Mesenchymal stem cell (in vitro differentiated cells and primary cell): ENCODE measurements around the gene NEK8.

ENCODE experiments used
- DNase-seq: peaks from one replicate; pipeline ENCODE4 v3.0.0-alpha.2; 2013
- H2AFZ ChIP-seq: one replicate; pipeline ENCODE4 v1.6.1; 2013; ENCODE audit warnings: low read depth, mild to moderate bottlenecking, control low read depth, inconsistent platforms, low read length, moderate library complexity
- H2AK5ac ChIP-seq: 2 replicates; pipeline ENCODE4 v1.6.1; 2013; ENCODE audit warnings: low read length, moderate library complexity, mild to moderate bottlenecking, inconsistent platforms; ENCODE audit not compliant: severe bottlenecking
- H2BK120ac ChIP-seq: one replicate; pipeline ENCODE4 v1.6.1; 2013; ENCODE audit warnings: low read depth, mild to moderate bottlenecking, inconsistent platforms, low read length, moderate library complexity
- H2BK12ac ChIP-seq, 2 experiments: one replicate each; pipeline ENCODE4 v1.6.1; 2013; ENCODE audit warnings: inconsistent platforms in 2 of 2, low read length in 2 of 2, mild to moderate bottlenecking in 2 of 2, moderate library complexity in 2 of 2, control low read depth in 1 of 2
- H2BK15ac ChIP-seq: one replicate; pipeline ENCODE4 v1.6.1; 2013; ENCODE audit warnings: mild to moderate bottlenecking, low read depth, inconsistent platforms; ENCODE audit not compliant: poor library complexity, severe bottlenecking
- H2BK5ac ChIP-seq: 2 replicates; pipeline ENCODE4 v1.6.1; 2013; ENCODE audit warnings: low read depth, mild to moderate bottlenecking, low read length, control low read depth, inconsistent platforms; ENCODE audit not compliant: poor library complexity, severe bottlenecking
- H3K14ac ChIP-seq, 2 experiments: one replicate each; pipeline ENCODE4 v1.6.1; 2013; ENCODE audit warnings: inconsistent platforms in 2 of 2, low read length in 2 of 2, control low read depth in 1 of 2, mild to moderate bottlenecking in 1 of 2, moderate library complexity in 1 of 2
- H3K18ac ChIP-seq, 2 experiments: one replicate each; pipeline ENCODE4 v1.6.1; 2013; ENCODE audit warnings: inconsistent platforms in 2 of 2, low read length in 2 of 2, control low read depth in 1 of 2, low read depth in 1 of 2, mild to moderate bottlenecking in 1 of 2
- H3K23ac ChIP-seq, 2 experiments: one replicate each; pipeline ENCODE4 v1.6.1; 2013; ENCODE audit warnings: inconsistent platforms in 2 of 2, low read length in 2 of 2, mild to moderate bottlenecking in 2 of 2, moderate library complexity in 2 of 2, control low read depth in 1 of 2
- H3K27ac ChIP-seq: 2 replicates; pipeline ENCODE4 v1.5.1; 2013; ENCODE audit warnings: mild to moderate bottlenecking, moderate library complexity, low read length, control low read depth, inconsistent platforms; ENCODE audit not compliant: poor library complexity, severe bottlenecking
- H3K27me3 ChIP-seq, 2 experiments: 2 replicates each; pipeline versions ENCODE4 v1.6.1 to v1.7.0; 2013; ENCODE audit warnings: low read length in 2 of 2, mild to moderate bottlenecking in 2 of 2, moderate library complexity in 2 of 2, control low read depth in 1 of 2, inconsistent platforms in 1 of 2; ENCODE audit not compliant: control insufficient read depth in 1 of 2, insufficient read depth in 1 of 2
- H3K36me3 ChIP-seq, 2 experiments: 2 replicates each; pipeline versions ENCODE4 v1.6.1 to v1.7.0; 2013; ENCODE audit warnings: low read length in 2 of 2, control low read depth in 1 of 2, inconsistent platforms in 1 of 2, low read depth in 1 of 2, mild to moderate bottlenecking in 1 of 2; ENCODE audit not compliant: insufficient read depth in 2 of 2, control insufficient read depth in 1 of 2
- H3K4ac ChIP-seq, 2 experiments: one replicate each; pipeline ENCODE4 v1.6.1; 2013; ENCODE audit warnings: inconsistent platforms in 2 of 2, low read length in 2 of 2, mild to moderate bottlenecking in 2 of 2, moderate library complexity in 2 of 2, control low read depth in 1 of 2, low read depth in 1 of 2
- H3K4me1 ChIP-seq: 2 replicates; pipeline ENCODE4 v1.6.1; 2013; ENCODE audit warnings: low read depth, low read length, control low read depth; ENCODE audit not compliant: control insufficient read depth, insufficient read depth
- H3K4me2 ChIP-seq: 2 replicates; pipeline ENCODE4 v1.6.1; 2013; ENCODE audit warnings: low read length, mild to moderate bottlenecking, inconsistent platforms; ENCODE audit not compliant: poor library complexity, severe bottlenecking
- H3K4me3 ChIP-seq, 2 experiments: 2 replicates each; pipeline versions ENCODE4 v1.5.1 to v1.7.0; 2013; ENCODE audit warnings: low read length in 2 of 2, mild to moderate bottlenecking in 2 of 2, control low read depth in 1 of 2, low read depth in 1 of 2; ENCODE audit not compliant: insufficient read depth in 1 of 2
- H3K79me1 ChIP-seq: replicated peaks from 2 replicates; pipeline ENCODE4 v1.6.1; 2013; ENCODE audit warnings: mild to moderate bottlenecking, control low read depth, low read length, inconsistent platforms; ENCODE audit not compliant: poor library complexity, severe bottlenecking
- H3K9ac ChIP-seq: 2 replicates; pipeline ENCODE4 v1.7.0; 2013; ENCODE audit warnings: mild to moderate bottlenecking, low read length, moderate library complexity
- H3K9me3 ChIP-seq: 2 replicates; pipeline ENCODE4 v1.7.0; 2013; ENCODE audit warnings: mild to moderate bottlenecking, low read length; ENCODE audit not compliant: control insufficient read depth
- H4K8ac ChIP-seq: one replicate; pipeline ENCODE4 v1.6.1; 2013; ENCODE audit warnings: inconsistent platforms, mild to moderate bottlenecking, low read length, moderate library complexity
- H4K91ac ChIP-seq: one replicate; pipeline ENCODE4 v1.6.1; 2013; ENCODE audit warnings: mild to moderate bottlenecking, low read length, inconsistent platforms
- WGBS: methylation state at CpG from one replicate; pipeline ENCODE4 v1.1.7; 2013; ENCODE audit warnings: mixed read lengths; 5-methylcytosine and 5-hydroxymethylcytosine counted together

Gene NEK8

DNA sequence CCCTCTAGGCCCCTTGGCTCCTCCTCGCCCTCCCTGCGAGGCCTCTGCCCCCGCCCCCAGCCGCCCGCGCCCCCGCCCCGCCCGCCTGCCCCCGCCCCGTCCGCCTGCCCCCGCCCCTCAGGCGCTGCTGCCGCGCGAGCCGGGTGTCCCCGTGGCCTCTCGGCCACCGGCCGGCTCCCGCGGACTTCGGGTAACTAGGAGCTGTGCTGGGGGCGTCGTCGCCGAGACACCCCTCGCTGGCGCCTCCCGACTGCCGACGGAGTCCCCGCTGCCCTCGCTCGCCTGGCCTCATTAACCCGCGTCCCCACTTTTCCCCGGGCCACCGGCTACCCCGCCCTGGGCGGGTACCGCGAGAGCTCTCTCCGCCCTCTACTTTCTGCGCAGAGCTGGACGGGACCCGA lies 2.4 kb upstream of the NEK8 start, which contains the start of gene TLCD1:
Gene TLCD1, minus strand, starts transcription at position 8 of the 401 bp plus-strand sequence. CDS start 136 bp downstream, outside the sequence.
- Histone ChIP-seq H3K18ac (peak within 1 kb of the TSS; percentile 93 to 97), H3K23ac (peak within 1 kb of the TSS; percentile 87 to 96), H3K9ac (peak within 1 kb of the TSS; percentile 91), H4K8ac (peak within 1 kb of the TSS; percentile 80), H2BK15ac (peak within 1 kb of the TSS; percentile 92), H3K36me3 (peaks cover 25 to 37% of the 10 kb centered on the region in 2 experiments), H2AK5ac (peak within 1 kb of the TSS; percentile 33), H2AFZ (peak within 1 kb of the TSS; percentile 67), H3K9me3 (no peaks in the 10 kb centered on the region), H3K79me1 (peaks cover 2% of the 10 kb centered on the region), H3K4me3 (peak within 1 kb of the TSS; percentile 64 to 99), H3K4me1 (peaks cover 26% of the 10 kb centered on the region), H2BK120ac (peak within 1 kb of the TSS; percentile 75), H2BK12ac (peak within 1 kb of the TSS in 1 of 2 experiments; percentile 94), H3K27me3 (no peaks in the 10 kb centered on the region), H3K14ac (peak within 1 kb of the TSS; percentile 82 to 93), H3K4ac (peak within 1 kb of the TSS; percentile 97), H3K27ac (peak within 1 kb of the TSS; percentile 95), H4K91ac (peak within 1 kb of the TSS; percentile 94), H2BK5ac (peak within 1 kb of the TSS; percentile 68), H3K4me2 (peak within 1 kb of the TSS; percentile 96)
- DNase-seq = peak; percentile 80
- under 1% methylated on average over 32 of the region's 49 CpGs for WGBS

DNA sequence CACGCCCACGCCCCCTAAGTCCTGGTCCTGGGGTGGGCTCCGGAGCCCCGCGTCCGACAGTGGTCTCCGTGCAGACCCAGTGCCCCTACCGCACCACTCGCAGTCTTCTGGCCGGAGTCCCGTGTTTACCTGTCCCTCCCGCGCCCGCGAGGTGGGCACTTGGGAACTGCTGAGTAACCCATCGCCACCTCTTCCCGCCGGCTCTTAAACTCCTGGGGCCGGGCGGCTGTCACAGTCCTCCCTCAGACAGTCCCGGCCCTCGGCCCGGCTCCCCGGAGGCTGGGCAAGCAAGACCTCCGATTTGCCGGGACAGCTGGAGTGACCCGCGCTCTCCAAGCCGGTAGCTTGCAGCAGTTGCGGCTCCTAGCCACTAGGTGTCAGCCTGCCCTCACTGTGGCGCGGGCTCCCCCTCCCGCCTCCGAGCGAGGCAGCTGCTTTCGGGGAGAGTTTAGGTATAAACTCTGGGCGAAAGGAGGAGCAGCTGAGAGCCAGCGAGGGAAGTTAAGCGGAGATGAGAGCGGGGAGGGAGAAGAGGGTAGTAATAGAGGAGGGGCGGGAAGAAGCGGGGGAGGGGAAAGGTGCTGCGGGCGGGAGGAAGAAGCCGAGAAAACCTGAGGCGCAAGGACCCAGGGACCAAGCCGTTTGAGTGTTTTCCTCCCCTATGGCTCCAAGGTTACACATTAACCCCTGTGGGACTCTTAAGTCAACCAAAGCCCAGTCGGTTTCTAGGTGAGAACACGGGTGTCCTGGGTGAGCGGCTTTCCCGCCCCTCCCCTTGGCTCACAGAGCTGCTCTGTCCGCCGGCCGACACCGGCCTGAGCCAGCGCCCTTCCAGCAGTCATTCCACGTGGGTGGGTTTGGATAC lies 1.7 kb upstream of the NEK8 start:
- no peak overlapping the region for H2AK5ac ChIP-seq
- H3K79me1 ChIP-seq = peaks cover 2% of the 10 kb centered on the region
- H2BK5ac ChIP-seq = no peak overlapping the region
- H4K91ac ChIP-seq = peak overlapping the region; percentile 58
- H3K36me3 ChIP-seq = peaks cover 23 to 31% of the 10 kb centered on the region in 2 experiments
- H3K27ac ChIP-seq = peak overlapping the region; percentile 95
- WGBS = under 1% methylated on average over 55 of the region's 57 CpGs
- H3K4me1 ChIP-seq = peaks cover 26% of the 10 kb centered on the region
- H3K9ac ChIP-seq = peak overlapping the region; percentile 91
- no peak overlapping the region for H2BK120ac ChIP-seq
- H4K8ac ChIP-seq = no peak overlapping the region
- peak overlapping the region in 1 of 2 experiments; percentile 68 for H2BK12ac ChIP-seq
- peak overlapping the region; percentile 65 to 80 for H3K18ac ChIP-seq
- DNase-seq = peak; percentile 95
- H3K4me3 ChIP-seq = peak overlapping the region; percentile 64 to 99
- no peaks in the 10 kb centered on the region for H3K9me3 ChIP-seq
- no peaks in the 10 kb centered on the region for H3K27me3 ChIP-seq
- peak overlapping the region in 1 of 2 experiments; percentile 62 for H3K4ac ChIP-seq
- H2AFZ ChIP-seq = peak overlapping the region; percentile 70
- H3K23ac ChIP-seq = peak overlapping the region in 1 of 2 experiments; percentile 27
- H3K4me2 ChIP-seq = peak overlapping the region; percentile 91
- H3K14ac ChIP-seq = no peak overlapping the region
- no peak overlapping the region for H2BK15ac ChIP-seq

- Histone ChIP-seq H3K4me1 (peaks cover 18% of the 10 kb centered on the region), H3K27ac (no peak overlapping the region), H3K36me3 (peaks cover 7 to 9% of the 10 kb centered on the region in 2 experiments), H3K14ac (no peak overlapping the region), H3K4me2 (no peak overlapping the region), H3K27me3 (no peaks in the 10 kb centered on the region), H3K18ac (no peak overlapping the region), H2BK120ac (no peak overlapping the region), H2BK12ac (no peak overlapping the region), H2BK5ac (no peak overlapping the region), H3K4me3 (no peak overlapping the region), H2AK5ac (no peak overlapping the region), H2AFZ (no peak overlapping the region), H4K91ac (no peak overlapping the region), H2BK15ac (no peak overlapping the region), H4K8ac (no peak overlapping the region), H3K23ac (no peak overlapping the region), H3K4ac (no peak overlapping the region), H3K79me1 (peaks cover 2% of the 10 kb centered on the region), H3K9ac (no peak overlapping the region), H3K9me3 (no peaks in the 10 kb centered on the region)
- WGBS = 91% methylated on average over 11 of the region's 11 CpGs
- DNase-seq = no peak
Measured at GRCh38 chr17:28729950-28730330, 1.4 kb downstream of the NEK8 start.

- Histone ChIP-seq H3K79me1 (peaks cover 2% of the 10 kb centered on the region), H3K4me3 (no peak overlapping the region), H3K23ac (no peak overlapping the region), H3K27ac (no peak overlapping the region), H3K4ac (no peak overlapping the region), H2BK15ac (no peak overlapping the region), H3K36me3 (peaks cover 11 to 21% of the 10 kb centered on the region in 2 experiments), H3K18ac (no peak overlapping the region), H4K8ac (no peak overlapping the region), H4K91ac (no peak overlapping the region), H2AK5ac (no peak overlapping the region), H3K27me3 (no peaks in the 10 kb centered on the region), H3K9me3 (no peaks in the 10 kb centered on the region), H3K9ac (no peak overlapping the region), H2BK12ac (no peak overlapping the region), H2BK120ac (no peak overlapping the region), H3K14ac (no peak overlapping the region), H2BK5ac (no peak overlapping the region), H3K4me1 (peaks cover 7% of the 10 kb centered on the region), H3K4me2 (no peak overlapping the region), H2AFZ (no peak overlapping the region)
- no peak for DNase-seq
- WGBS = 96% methylated on average over 1 of the region's 1 CpG
Measured at GRCh38 chr17:28733346-28733745, 4.8 kb downstream of the NEK8 start.
